G401 (cell line): ENCODE measurements around the gene KRT32. TPM values are rescaled to one million over a fixed set of nuclear protein-coding genes. Genes with fewer than 3 reads are reported as not detected.

Experiments
- DNase-seq: peaks from one replicate; pipeline ENCODE4 v3.0.0-alpha.2; 2015; ENCODE audit warnings: low spot score
- in situ Hi-C: cut with HindIII; loops from 2 replicates; pipeline ENCODE4 v1.10.0; 2016; ENCODE audit warnings: low sequenced_read_pairs, mixed read lengths
- total RNA-seq: library from RNA; depleted of rRNA; stranded (reverse); fragments of >200 nt; shearing (Covaris generic); gene quantifications from 2 replicates; pipeline ENCODE4 v1.2.3, GENCODE V29; 2014; rRNA removed

KRT32 gene
- total RNA-seq = not detected in 2 replicates

- DNase-seq = no peak
- in situ Hi-C loops = no loop called here
Measured at GRCh38 chr17:41466988-41467387, at the start of gene KRT32. KRT32 (minus strand) TSS chr17:41467386; CDS start chr17:41467325, 61 bp downstream.

DNA sequence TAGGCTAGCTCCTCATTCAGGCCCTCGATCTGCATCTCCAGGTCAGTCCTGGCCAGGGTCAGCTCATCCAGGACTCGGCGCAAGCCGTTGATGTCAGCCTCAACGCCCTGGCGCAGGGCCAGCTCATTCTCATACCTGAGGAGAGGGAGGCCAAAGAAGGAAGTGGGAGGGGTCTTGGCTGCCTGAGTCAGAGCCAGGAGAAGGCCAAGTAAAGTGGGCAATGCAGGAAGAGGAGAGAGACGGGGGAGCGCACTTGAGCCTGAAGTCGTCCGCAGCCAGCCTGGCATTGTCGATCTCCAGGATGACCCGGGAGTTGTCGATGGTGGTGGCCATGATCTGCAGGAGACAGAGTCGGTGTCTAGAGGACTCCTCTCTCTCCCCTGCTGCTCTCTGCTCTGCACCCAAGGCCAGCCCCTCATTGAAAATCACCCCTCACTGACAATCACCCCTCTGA, 49.7 kb upstream of the KRT32 start:
- in situ Hi-C loops = no loop called here
- no peak for DNase-seq

DNA sequence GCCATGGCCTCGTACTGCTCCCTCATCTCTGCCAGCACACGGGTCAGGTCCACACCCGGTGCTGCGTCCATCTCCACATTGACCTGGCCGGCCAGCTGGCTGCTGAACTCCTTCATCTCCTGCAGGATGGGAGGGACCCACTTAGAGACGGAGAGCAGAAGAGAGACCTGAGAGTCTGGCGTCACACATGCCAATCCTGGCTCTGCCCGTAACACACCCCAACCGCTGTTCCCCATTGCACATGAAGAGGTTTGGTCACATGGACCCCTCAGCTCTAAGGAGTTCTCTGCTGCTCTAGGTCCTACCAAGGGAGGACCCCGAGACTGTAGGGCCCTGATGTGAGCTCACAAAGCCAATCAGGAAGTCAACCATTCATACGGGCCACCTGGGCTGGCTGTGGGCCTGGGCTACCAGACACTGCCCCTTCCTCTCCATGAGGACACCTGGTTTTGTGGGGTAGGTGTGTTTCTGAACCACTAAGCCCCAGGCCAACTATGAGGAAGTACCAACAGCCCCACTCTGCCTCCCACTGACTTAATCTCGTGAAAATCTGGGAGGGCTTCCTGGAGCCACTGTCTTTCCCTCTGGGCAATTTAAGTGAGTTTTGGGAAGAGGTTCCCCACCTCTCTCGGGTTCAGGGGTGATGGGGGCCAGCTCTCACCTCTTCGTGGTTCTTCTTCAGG, 49.1 kb upstream of the KRT32 start:
- in situ Hi-C loops = no loop called here
- DNase-seq = no peak

DNA sequence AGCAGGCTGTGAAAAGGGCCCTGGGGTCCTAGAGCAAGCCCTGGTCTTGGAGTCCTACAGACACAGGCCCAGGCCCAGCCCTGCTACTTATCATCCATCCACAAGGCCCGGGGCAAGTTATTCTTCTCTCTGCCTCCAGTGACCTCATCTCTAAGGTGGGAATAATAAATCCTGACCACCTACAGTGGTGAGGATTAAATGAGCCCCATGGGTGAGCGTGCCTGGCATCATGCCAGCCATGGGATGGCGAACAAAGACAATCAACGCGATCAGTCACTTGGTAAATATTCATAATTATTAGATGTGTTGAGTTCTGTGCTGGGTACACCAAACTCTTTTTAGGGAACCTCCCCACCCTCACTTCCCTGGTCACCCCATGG, 46.0 kb upstream of the KRT32 start:
- in situ Hi-C loops = no loop called here
- no peak for DNase-seq

GRCh38 chr17:41512546-41513167, 45.5 kb upstream of the KRT32 start:
- no peak for DNase-seq
- in situ Hi-C loops = no loop called here

- in situ Hi-C loops = no loop called here
- peak; percentile 22 for DNase-seq
Measured at GRCh38 chr17:41511716-41512115, 44.5 kb upstream of the KRT32 start.

DNA sequence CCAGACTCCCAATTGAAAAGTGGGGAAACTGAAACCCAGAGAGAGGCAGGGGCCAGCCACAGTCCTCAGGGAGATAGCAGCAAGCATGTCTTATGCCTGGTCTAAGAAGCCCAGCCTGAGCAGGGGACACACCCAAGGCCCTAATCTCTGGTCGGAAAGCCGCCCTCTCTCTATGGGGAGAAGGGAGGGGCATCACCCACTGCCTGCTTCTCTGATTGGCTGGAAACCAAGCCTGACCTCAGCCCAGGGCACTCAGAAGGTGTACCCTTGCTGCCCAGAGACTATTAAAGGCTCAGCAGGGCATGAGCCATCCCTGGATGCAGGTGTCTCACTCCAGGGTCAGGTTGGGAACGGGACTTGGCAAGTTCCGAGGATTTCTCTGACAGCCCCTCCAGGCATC, 43.9 kb upstream of the KRT32 start:
- in situ Hi-C loops = no loop called here
- no peak for DNase-seq

GRCh38 chr17:41510251-41511065, 43.3 kb upstream of the KRT32 start:
- peak; percentile 78 for DNase-seq
- in situ Hi-C loops = no loop called here

DNA sequence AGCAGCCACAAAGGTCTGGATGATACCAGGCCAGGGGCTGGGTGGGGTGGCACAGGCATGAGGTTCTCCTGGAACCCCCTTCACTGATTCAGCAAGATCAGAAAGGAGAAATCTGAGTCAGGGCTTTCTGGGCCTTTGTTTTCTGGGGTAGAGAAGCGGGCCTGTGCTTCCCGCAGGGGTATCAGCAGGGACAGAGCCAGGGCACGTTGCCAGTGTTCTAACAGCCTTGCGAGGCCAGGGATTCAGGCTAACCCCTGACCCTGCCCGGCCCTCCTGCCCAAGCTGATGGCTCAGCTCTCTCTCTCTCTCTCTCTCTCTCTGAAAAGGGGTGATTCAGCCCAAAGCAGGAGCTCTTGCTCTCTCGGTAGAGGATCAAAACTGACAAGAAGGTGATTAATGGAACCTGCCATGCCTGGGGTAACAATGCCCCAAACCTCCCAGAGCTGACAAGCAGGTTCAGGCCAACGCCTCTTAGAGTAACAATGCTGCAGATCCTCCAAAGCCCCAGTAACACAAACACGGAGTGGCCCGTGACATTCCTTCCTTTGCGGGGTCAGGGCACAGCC, 40.2 kb upstream of the KRT32 start:
- in situ Hi-C loops = no loop called here
- no peak for DNase-seq

DNA sequence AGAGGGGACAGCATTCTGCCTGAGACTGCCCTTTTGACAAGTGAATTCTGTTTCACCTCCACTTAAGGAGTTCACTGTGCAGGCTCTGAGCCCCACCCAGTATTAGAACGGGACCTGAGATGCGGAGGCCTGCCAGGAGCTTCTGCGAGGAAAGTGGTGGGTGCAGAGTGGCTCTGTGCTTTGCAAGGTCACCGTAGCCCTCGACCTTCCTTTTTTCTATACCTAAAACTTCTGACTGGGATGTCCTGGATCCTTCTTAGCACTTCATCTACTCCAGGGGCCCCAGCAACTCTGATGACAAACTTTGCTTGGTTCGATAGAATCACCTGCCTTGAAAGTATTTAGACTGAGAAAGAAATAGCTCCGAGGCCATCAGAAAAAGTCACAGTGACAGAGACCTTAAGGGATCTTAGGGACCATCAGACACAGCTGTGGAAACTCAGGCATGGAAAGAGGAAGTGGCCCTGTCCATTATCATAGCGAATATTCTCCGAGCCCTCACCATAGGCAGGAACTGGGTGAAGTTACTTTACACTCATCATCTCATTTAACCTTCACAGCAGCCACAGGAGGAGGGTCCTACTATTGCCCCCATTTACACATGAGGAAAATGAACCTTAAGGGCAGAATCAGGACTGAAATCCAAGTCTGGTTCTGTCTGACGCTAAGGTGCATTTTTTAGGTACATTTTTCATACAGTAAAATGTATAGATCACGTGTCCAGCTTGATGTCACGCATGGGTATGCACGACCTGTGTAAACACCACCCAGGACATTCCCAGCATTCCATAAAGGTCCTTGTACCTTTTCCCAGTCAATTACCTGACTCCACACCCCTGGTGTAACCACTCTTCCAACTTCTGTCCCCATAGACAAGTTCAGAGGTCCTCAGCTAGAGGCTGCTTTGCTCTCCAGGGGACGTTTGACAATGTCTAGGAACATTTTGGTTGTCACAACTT, 38.9 kb upstream of the KRT32 start:
- in situ Hi-C loops = no loop called here
- no peak for DNase-seq

DNA sequence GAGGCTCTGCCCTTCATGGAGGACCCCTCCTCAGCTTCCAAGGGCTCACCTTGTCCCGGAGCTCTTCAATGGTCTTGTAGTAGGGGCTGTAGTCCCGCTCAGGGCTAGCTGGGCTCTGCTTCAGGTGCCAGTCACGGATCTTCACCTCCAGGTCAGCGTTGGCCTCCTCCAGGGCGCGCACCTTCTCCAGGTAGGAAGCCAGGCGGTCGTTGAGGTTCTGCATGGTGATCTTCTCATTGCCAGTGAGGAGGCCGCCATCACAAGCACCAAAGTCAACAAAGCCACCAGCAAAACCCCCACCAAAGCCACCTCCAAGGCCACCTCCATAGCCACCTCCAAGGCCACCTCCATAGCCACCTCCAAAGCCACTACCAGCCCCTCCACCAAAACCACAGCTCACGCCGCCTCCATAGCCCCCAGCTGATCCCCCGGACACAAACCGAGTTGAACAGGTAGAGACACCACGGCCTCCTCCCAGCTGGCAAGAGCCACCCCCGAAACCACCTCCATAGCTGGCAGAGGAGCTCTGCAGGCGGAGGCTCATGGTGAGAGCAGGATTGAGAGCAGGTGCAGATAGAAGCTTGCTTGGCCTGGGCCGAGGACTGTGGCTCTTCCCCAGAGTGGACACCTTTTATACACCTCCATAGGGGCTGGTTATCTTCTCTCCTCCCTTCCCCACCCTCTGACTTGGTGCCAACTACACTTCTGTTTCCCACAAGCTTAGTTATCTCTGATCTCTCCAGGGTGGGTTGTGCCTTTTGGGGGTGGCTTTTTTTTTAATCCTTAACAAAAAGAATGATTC, 38.0 kb upstream of the KRT32 start, which contains the start of gene KRT13:
Gene KRT13 (minus strand): TSS at position 606 of the 802 bp plus-strand sequence. CDS start 62 bp downstream, at position 544.
- in situ Hi-C loops = no loop called here
- no peak for DNase-seq

DNA sequence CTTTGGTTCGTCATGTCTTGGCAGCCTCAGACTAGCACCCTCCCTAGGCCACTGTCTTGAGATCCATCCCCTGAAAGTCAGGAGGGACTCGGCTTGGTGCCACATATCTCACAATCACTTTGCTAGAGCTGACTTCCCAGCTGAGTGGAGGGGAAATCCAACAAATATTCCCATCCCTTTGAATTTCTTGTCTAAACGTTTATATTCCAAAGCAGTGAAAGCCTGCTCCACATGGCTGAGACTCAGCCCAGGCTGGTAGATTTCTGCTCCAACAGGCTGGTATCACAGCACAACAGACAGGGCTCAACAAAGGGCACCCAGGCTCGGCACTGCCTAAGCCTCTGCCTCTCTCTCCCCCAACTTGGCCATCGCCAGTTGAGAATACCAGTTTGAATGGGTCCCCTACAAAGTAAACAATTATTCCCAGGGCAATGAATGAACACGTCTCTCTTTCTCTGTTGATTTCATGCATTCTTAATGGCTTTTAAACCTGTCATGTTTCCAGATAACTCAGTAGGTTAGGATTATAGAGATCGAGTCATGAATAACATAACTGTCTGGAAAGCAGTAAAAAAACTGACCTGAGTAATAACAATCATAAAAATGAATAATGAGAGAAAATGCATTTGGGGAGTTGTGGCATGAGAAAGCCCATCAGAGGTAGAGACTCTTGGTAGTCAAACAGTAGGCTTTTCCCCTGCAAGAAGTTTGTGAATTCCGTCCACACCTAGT, 37.2 kb upstream of the KRT32 start:
- in situ Hi-C loops = no loop called here

GRCh38 chr17:41503202-41503601, 36.0 kb upstream of the KRT32 start:
- in situ Hi-C loops = no loop called here
- DNase-seq = no peak

More for the DNA sequence above, 37.2 kb upstream of the KRT32 start:
- no peak for DNase-seq

DNA sequence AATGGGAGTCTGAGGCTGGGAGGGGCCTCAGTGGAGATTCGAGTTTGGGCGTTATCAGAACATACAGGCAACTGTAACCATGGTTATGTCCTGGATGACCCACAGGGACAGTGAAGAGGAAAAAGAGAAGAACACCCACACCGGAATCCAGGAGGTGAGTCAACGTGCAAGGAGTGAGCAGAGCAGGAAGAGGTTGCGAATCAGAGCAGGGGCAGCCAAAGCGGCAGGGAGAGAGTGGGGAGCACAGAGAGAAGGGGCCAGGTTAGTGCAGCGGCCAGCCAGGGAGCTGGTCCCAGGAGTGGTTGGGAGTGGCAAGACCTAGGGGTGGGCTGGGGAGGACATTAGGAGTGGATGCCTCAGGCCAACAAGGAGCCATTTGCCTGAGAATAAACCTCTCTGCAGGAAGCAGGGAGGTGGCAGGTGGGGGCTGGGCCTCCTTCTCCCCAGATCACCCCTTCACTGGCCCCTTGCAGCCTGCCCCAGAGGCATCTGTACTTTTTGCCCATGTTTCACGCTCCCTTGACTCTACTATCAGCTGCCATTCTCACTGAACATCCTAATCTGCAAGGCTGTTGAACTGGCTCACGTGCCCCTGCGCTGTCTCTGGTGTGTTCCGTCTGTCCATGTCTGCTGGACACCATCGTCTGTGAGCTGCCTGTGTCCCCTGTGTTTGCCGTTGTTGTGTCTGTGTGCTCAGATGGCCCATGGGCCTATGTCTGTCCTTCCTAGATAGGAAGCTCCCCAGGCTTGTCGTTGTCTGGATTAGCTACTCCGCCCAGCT, 33.1 kb upstream of the KRT32 start:
- DNase-seq = no peak
- in situ Hi-C loops = no loop called here

GRCh38 chr17:41499714-41500113, 32.5 kb upstream of the KRT32 start:
- in situ Hi-C loops = no loop called here
- no peak for DNase-seq

DNA sequence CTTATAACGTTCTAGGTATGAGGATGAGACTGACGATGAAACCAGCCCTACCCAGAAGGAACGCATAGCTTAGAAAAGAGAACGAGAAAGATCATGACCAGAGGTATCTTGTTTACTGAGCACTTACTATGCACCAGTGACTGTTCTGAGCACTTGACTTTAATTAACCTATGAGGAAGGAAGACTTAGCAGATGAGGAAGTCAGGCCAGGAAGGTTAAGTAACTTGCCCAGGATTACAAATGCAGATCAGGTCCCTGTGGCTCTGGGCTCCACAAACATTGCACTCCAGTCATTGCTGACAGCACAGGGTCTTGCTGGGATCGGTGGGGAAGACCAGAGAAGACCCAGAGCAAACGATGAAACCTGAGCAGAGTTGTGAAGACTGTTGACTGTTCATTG, 31.1 kb upstream of the KRT32 start:
- no peak for DNase-seq
- in situ Hi-C loops = no loop called here
